OCI-M1 (cell line): ENCODE results near the gene IFNA13.
A peak's percentile ranks its signal among the peaks of the same experiment; 100 is the strongest.
"Not testable (repeated sequence)": the region's sequence is repeated elsewhere in the genome, so short reads cannot be mapped to it uniquely, and the experiment has no call there.

ENCODE experiments used
- DNase-seq: peaks from one replicate; lab custom pipeline; 2025; lab: John Stamatoyannopoulos, UW

IFNA13 gene

DNA sequence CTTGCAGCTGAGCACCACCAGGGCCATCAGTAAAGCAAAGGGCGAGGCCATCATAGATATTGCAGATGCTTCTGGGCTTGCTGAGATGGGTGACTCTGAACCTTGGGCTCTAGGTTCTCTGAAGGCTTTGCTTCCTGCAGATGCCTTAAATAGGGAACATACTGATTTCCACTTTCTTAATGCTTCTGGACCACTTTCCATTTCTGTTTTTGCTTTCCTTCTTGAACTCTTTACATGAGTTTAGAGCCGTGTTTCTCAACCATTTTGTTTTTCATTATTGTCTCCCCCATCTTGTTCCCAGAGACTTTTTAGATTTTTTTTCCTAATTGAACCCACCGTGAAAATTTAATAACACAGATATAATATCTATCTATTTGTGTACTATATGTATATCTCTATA is at the start of gene IFNA13:
Gene IFNA13 (minus strand): TSS at position 101 of the 400 bp plus-strand sequence. CDS start 47 bp downstream, at position 54.
- no peak for DNase-seq

DNA sequence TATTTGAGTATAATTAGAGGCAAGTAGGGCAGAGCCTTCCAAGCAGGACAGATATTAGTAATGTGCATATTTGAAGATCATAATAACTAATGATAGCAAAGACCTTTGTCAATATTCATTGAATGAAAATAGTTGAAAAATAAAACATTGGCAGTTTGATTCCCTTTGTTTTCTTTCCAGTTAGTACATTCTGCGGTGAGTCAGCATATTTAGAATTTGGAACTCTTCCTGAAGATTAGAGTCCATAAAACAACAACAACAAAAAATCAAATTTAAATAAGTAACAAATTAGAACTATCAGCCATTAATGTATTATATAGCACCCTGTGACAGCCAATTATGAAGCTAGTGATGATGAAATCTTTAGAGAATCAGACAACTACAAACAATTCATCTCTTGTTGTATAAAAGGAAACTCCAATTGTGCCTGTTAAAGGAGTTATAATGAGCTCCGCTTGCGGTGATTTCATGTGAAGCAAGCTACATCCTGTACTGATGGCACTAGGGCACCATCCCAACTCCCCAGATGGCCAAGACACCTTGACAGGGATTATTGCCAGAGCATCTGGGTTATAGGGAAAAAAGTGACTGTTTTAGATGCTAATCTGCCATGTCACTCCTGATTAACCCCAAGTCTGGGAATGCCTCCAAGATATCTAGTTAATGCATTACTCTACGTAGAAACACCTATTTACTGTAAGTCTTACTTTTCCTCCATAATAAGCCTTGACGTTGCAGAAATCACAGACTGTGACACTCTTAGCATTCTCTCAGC is 47.8 kb upstream of the IFNA13 start:
- no peak for DNase-seq

DNA sequence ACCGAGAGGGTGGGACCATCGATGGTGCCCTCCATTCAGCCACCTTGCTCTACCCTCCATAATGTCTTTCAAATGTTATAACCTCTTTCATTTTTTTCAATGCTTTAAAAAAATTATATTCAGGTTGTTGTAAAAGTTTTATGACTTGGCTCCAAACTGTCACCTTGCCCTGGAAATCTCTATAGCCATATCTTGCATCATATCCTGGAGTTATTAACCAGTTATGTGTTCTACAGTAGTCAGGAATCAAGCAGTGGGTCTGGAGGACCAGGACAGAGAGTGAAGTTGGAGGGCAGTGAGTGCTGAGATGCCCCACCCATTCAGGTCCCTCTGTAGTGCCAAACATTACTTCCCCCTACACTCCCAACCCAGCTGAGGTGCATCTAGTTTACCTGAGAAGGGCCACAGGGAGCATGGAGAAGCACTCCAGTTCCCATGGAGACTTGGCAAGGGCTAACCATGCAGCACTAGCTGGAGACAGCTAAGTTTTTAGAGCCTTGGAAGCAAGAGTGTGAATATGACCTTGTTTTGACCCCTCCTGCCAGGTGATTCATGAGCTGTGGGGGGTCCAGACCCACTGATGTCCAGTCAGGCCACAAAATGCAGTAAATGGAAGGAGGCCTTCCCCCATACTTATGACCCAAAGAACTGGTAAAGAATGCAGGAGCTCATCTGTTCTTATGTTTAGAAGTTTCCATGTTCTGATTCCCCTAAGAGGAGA is 46.5 kb upstream of the IFNA13 start:
- DNase-seq: no peak

GRCh38 chr9:21413624-21414023 is 45.8 kb upstream of the IFNA13 start:
- no peak for DNase-seq

- no peak for DNase-seq
Measured at GRCh38 chr9:21413151-21413550, 45.3 kb upstream of the IFNA13 start.

GRCh38 chr9:21412107-21412506 is 44.2 kb upstream of the IFNA13 start:
- peak; percentile 23 for DNase-seq

GRCh38 chr9:21408817-21409216 is 41.0 kb upstream of the IFNA13 start, which contains the start of gene IFNA8:
Gene IFNA8 (plus strand): TSS chr9:21409117. CDS start chr9:21409177, 60 bp downstream.
- no peak for DNase-seq

- DNase-seq: no peak
Measured at GRCh38 chr9:21404146-21404545, 36.3 kb upstream of the IFNA13 start.

GRCh38 chr9:21402386-21403251 is 34.8 kb upstream of the IFNA13 start:
- DNase-seq: no peak

DNA sequence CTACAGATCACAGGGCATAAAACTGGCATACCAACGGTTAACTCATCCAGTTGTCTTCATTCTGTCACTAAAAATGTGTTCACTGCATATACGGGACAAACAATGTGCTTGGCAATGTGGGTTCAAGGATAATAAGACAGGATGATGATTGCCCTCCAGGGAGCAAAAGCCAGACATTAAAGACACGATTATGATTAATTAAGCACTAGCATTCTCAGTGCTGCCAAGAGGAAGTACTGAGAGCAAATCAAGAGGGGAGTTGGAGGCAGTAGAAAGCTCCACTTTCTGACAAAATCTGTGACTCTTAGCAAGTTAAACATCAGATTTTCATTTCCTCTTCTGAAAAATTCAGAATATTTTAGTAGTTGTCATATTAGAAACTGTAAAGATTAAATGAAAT is 32.1 kb upstream of the IFNA13 start:
- no peak for DNase-seq

GRCh38 chr9:21398955-21399489 is 31.2 kb upstream of the IFNA13 start:
- DNase-seq: no peak

- DNase-seq: peak; percentile 74
Measured at GRCh38 chr9:21395778-21396717, 28.2 kb upstream of the IFNA13 start.

GRCh38 chr9:21392270-21392669 is 24.4 kb upstream of the IFNA13 start:
- peak; percentile 63 for DNase-seq

GRCh38 chr9:21385131-21385670 is 17.3 kb upstream of the IFNA13 start, which contains the start of gene IFNA2:
Gene IFNA2 (minus strand): TSS chr9:21385398. CDS start chr9:21385329, 69 bp downstream.
- peak; percentile 60 for DNase-seq

- peak; percentile 45 for DNase-seq
Measured at GRCh38 chr9:21383627-21384026, 15.8 kb upstream of the IFNA13 start.

GRCh38 chr9:21381448-21382339 is 13.8 kb upstream of the IFNA13 start:
- DNase-seq: peak; percentile 83

DNA sequence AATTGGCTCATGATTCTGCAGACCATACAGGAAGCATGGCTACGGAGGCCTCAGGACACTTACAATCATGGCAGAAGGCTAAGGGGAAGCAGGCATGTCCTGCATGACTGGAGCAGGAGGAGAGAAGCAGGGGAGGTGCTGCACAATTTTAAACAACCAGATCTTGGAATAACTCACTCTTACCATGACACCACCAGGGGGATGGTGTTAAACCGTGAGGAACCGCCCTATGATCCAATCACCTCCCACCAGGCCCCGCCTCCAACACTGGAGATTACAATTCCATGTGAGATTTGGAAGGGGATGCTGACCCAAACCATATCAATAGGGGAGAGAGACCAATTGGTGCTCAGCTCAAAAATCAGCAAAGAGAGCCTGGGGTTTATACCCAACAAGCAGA is 3.6 kb upstream of the IFNA13 start:
- not testable (repeated sequence) for DNase-seq

GRCh38 chr9:21367169-21367568 is 688 bp downstream of the IFNA13 start:
- DNase-seq: not testable (repeated sequence)

DNA sequence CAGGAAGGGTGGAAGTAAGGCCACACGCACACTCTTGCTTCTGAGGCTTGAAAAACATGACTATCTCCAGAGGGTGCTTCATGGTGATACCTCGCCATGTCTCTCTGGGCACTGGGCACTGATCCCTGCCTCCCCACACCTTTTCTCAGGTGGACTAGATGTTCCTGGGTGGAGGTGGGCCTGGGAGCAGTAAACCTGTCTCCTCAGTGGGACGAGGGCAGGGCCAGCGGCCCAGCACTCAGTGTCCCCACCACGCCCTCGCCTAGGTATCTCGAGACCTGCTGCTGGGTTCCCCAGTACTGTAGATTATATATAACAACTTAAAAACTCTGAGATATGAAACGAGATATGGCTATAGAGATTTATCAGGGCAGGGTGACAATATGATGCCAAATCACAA is 5.6 kb downstream of the IFNA13 start:
- no peak for DNase-seq
